ENCODE measurements around the gene CTDP1. TPM values are rescaled to one million over a fixed set of nuclear protein-coding genes. Genes with fewer than 3 reads are reported as not detected.

CTDP1 gene
- total RNA-seq, 1 donor from 2014 or later, result 27.3 TPM

GRCh38 chr18:79782566-79783308 lies 103.1 kb downstream of the CTDP1 start:
- DNase-seq (ENCODE audit: low spot score), result no peak

GRCh38 chr18:79784071-79784913 lies 104.7 kb downstream of the CTDP1 start:
- DNase-seq (ENCODE audit: low spot score), result no peak

GRCh38 chr18:79784965-79785770 lies 105.6 kb downstream of the CTDP1 start:
- no peak for DNase-seq (ENCODE audit: low spot score)

- no peak for DNase-seq (ENCODE audit: low spot score)
These were observed 106.2 kb downstream of the CTDP1 start for GRCh38 chr18:79785831-79786230.

- DNase-seq (ENCODE audit: low spot score), result no peak
These were observed 106.7 kb downstream of the CTDP1 start for GRCh38 chr18:79786304-79786703.

- DNase-seq (ENCODE audit: low spot score), result no peak
These were observed 107.4 kb downstream of the CTDP1 start for GRCh38 chr18:79786786-79787526.

- DNase-seq (ENCODE audit: low spot score), result no peak
These were observed 107.9 kb downstream of the CTDP1 start for GRCh38 chr18:79787527-79787864.

GRCh38 chr18:79787865-79788733 lies 108.5 kb downstream of the CTDP1 start:
- DNase-seq (ENCODE audit: low spot score), result no peak

- DNase-seq (ENCODE audit: low spot score), result no peak
These were observed 109.1 kb downstream of the CTDP1 start for GRCh38 chr18:79788734-79789085.

- DNase-seq (ENCODE audit: low spot score), result no peak
These were observed 109.7 kb downstream of the CTDP1 start for GRCh38 chr18:79789091-79789891.

GRCh38 chr18:79789901-79790890 lies 110.6 kb downstream of the CTDP1 start:
- DNase-seq (ENCODE audit: low spot score), result no peak

GRCh38 chr18:79790996-79791972 lies 111.7 kb downstream of the CTDP1 start:
- peak; percentile 29 for DNase-seq (ENCODE audit: low spot score)

- DNase-seq (ENCODE audit: low spot score), result no peak
These were observed 112.7 kb downstream of the CTDP1 start for GRCh38 chr18:79792096-79792987.

- DNase-seq (ENCODE audit: low spot score), result no peak
These were observed 113.4 kb downstream of the CTDP1 start for GRCh38 chr18:79792988-79793355.

- no peak for DNase-seq (ENCODE audit: low spot score)
These were observed 115.2 kb downstream of the CTDP1 start for GRCh38 chr18:79794846-79795245.

- DNase-seq (ENCODE audit: low spot score), result no peak
These were observed 115.8 kb downstream of the CTDP1 start for GRCh38 chr18:79795446-79795845.

All from mucosa of gallbladder (tissue), 1 donor.